GM12865 (cell line): Measurements from ENCODE around the gene ALG6.
"Not testable (repeated sequence)": the region's sequence is repeated elsewhere in the genome, so short reads cannot be mapped to it uniquely, and the experiment has no call there.

Experiments
- DNase-seq: peaks from one replicate; pipeline ENCODE4 v3.0.0; 2010; ENCODE audit warnings: low read depth
- H3K4me3 ChIP-seq: 2 replicates; pipeline ENCODE4 v1.5.1; 2011; ENCODE audit warnings: mild to moderate bottlenecking, low read depth, low read length, control low read depth
- TF ChIP-seq, protein P1 (sequence below): IDR thresholded peaks from 2 replicates; pipeline ENCODE4 v1.5.1; 2011; ENCODE audit warnings: low read length, control low read depth, low read depth, inconsistent platforms; ENCODE audit not compliant: insufficient read depth; ENCODE audit errors: missing control alignments

The ALG6 gene

DNA sequence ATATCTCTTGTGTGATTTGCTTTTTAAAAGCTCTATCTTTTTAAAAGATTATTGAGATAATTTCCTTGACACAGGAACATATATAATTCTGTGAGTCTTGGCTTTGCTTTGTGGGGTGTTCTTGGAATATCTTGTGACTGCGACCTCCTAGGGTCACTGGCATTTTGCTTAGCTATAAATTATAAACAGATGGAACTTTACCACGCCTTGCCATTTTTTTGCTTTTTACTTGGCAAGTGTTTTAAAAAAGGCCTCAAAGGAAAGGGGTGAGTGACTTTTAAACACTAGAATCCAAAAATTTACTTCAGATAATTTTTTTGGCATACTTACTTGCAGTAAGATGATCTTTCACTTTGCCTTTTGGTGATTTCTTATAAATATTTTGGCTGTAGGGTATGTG is 43.6 kb downstream of the ALG6 start:
- DNase-seq, result no peak
- H3K4me3 ChIP-seq, result no peak overlapping the region
- TF ChIP-seq, protein P1, sequence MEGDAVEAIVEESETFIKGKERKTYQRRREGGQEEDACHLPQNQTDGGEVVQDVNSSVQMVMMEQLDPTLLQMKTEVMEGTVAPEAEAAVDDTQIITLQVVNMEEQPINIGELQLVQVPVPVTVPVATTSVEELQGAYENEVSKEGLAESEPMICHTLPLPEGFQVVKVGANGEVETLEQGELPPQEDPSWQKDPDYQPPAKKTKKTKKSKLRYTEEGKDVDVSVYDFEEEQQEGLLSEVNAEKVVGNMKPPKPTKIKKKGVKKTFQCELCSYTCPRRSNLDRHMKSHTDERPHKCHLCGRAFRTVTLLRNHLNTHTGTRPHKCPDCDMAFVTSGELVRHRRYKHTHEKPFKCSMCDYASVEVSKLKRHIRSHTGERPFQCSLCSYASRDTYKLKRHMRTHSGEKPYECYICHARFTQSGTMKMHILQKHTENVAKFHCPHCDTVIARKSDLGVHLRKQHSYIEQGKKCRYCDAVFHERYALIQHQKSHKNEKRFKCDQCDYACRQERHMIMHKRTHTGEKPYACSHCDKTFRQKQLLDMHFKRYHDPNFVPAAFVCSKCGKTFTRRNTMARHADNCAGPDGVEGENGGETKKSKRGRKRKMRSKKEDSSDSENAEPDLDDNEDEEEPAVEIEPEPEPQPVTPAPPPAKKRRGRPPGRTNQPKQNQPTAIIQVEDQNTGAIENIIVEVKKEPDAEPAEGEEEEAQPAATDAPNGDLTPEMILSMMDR, result no peak

GRCh38 chr1:63413394-63413793 is 46.0 kb downstream of the ALG6 start:
- TF ChIP-seq, protein P1, result no peak
- no peak for DNase-seq
- H3K4me3 ChIP-seq, result no peak overlapping the region

GRCh38 chr1:63414691-63415365 is 47.4 kb downstream of the ALG6 start:
- no peak overlapping the region for H3K4me3 ChIP-seq
- TF ChIP-seq, protein P1, result no peak
- no peak for DNase-seq

DNA sequence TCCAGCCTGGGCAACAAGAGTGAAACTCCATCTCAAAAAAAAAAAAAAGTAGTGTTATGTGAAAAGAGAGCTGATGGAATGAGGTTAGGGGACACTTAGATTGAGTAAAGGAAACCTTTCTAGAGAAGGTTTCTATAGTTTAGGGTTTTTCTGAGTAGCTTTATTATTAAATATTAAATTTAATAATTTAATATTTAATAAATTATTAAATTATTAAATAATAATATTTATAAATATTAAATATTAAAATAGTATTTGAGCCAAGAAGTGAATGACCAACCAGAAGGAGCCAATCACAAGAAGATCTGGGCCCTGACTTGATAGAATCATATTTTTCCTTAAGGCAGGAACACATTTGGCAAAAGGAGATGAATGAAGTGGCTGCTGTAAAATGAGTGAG is 50.7 kb downstream of the ALG6 start:
- TF ChIP-seq, protein P1, result no peak
- H3K4me3 ChIP-seq, result no peak overlapping the region
- DNase-seq, result no peak

- H3K4me3 ChIP-seq, DNase-seq: not testable (repeated sequence)
Observed at GRCh38 chr1:63420746-63421145, 53.3 kb downstream of the ALG6 start.

GRCh38 chr1:63423649-63424048 is 56.2 kb downstream of the ALG6 start:
- TF ChIP-seq, protein P1, result no peak
- DNase-seq, result no peak
- H3K4me3 ChIP-seq, result no peak overlapping the region

- TF ChIP-seq, protein P1, result no peak
- H3K4me3 ChIP-seq, result no peak overlapping the region
- DNase-seq, result no peak
Observed at GRCh38 chr1:63428815-63429214, 61.4 kb downstream of the ALG6 start.

DNA sequence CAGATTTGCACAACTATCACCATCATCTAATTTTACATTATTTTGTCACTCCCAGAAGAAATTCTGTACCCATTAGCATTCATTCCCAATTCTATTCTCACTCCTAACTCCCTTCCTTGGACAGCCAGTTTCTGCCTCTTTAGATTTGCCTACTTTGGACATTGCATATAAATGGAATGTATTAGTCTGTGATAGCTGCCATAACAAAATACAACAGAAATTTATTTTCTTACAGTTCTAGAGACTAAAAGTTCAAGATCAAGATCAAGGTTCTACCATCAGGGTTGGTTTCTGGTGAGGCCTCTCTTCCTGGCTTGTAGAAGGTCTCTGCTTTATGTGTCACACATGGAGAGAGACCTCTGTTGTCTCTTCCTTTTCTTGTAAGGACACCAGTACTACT is 61.9 kb downstream of the ALG6 start:
- no peak for DNase-seq
- TF ChIP-seq, protein P1, result no peak
- no peak overlapping the region for H3K4me3 ChIP-seq
